A204.1 (cell line): ENCODE results near the gene TRPT1.
A peak's percentile ranks its signal among the peaks of the same experiment; 100 is the strongest.

Experiments used
- FAIRE-seq: peaks from 2 replicates; lab custom pipeline; 2012; peaks lifted over from hg19 to GRCh38; lab: Jason Lieb, UNC

Gene TRPT1

GRCh38 chr11:64207256-64208085, 18.5 kb downstream of the TRPT1 start:
- no peak for FAIRE-seq

DNA sequence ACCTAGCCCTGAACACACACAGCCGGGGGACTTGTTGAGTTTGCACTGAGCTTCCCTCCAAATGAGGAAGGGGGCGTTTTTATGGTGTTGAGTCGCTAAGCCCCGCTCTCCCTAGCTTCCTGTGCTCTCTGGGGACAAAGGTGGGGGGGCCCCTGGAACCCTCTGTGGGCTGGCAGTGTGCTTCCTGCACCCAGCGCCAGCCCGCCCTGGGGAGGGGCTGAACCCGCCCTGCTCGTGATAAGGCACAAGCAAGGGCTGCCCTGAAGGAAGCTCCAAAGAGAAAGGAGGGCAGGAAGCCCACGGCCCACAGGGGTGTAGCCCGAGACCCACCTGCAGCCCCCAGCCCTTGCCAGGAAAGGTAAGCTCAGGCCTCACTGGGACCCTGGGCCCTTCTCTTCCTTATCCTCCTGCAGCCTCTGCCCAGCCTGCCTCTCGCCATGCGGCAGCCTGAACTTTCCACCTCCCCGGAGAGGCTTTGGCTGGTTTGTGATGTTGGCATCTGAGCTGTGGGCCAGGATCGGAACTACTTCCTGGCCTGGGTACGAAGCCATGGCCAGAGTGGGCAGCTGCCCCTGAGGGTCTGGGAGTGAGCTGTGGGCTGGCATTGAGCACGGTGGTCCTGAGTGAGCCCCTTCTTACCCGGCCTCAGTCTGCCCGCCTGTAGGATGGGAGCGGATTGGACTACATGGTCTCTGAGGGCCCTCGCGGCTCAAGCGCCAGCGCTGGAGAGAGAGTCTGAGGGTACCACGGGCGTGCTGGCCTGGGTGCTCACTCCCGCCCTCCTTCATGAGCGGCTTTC, 19.3 kb downstream of the TRPT1 start, which contains the start of gene FERMT3:
Gene FERMT3, plus strand, starts transcription at position 265 of the 799 bp plus-strand sequence. CDS start 644 bp downstream, outside the sequence.
- FAIRE-seq = no peak

DNA sequence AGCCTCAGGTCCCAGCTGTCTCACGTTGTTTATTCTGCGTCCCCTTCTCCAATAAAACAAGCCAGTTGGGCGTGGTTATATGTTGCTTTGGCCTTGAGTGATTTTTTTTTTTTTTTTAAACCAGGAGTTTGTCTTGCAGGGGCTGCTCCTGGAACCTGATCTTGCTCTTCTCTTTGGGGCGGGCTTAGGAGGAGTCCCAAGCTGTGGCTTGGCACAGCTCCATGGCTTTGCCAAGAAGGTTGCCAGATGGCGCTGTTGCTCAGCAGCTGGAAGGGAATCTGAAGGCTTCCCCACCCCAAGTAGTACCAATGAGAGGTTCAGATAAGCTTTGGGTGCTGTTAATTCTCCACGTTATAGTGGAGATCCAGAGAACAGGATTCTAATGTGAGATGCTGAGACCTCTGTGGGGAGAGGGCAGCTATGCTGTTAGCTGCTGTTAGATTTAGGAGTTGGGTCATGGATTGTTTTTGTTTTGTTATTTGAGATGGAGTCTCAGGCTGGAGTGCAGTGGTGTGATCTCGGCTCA, 21.5 kb downstream of the TRPT1 start:
- no peak for FAIRE-seq

GRCh38 chr11:64204080-64204440, 21.9 kb downstream of the TRPT1 start:
- no peak for FAIRE-seq

DNA sequence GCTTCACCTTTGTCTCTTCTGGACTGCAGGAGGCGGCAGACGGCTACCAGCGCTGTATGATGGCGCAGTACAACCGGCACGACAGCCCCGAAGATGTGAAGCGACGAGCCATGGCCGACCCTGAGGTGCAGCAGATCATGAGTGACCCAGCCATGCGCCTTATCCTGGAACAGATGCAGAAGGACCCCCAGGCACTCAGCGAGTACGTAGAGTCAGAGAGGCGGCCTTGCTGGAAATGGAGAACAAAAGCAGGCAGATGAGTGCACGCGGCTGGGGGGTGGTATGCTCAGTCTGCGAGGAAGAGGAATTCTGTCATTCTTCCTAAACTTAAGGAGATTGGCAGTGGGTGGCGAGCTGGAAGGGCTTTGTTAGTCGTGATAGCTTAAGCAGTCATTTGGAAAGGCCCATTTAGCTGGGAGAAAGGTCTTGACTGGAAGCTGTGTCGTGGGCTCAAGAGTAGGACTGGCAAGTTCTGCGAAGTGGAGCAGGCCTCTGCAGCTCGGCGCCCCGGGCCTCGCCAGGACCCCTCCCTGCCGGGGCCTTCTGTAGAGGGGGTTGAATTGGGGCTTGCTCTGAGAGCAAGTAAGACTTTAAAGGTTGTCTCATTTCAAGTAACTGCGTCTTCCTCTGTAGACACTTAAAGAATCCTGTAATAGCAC, 22.4 kb downstream of the TRPT1 start:
- no peak for FAIRE-seq

- FAIRE-seq = no peak
Observed at GRCh38 chr11:64202992-64203391, 23.0 kb downstream of the TRPT1 start.

- no peak for FAIRE-seq
Observed at GRCh38 chr11:64201543-64201942, 24.4 kb downstream of the TRPT1 start.

DNA sequence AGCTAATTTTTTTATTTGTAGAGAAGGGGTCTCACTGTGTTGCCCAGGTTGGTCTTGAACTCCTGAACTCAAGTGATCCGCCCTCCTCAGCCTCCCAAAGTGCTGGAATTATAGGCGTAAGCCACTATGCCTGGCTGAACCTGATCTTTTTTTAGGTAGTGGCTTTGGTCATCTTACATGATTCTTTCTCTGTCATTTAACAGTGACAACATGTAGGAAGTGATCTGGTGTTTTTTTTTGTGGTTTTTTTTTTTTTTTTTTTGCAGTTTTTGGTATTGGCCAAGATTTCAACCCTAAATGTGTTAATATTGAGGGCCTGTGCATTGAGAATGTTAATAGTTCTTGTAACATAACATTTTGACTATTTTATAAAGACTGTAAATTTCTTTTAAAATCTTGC, 27.5 kb downstream of the TRPT1 start:
- no peak for FAIRE-seq

- FAIRE-seq = no peak
Observed at GRCh38 chr11:64196626-64197025, 29.4 kb downstream of the TRPT1 start.

GRCh38 chr11:64192434-64192833, 33.6 kb downstream of the TRPT1 start:
- FAIRE-seq = no peak

GRCh38 chr11:64186492-64187165, 39.4 kb downstream of the TRPT1 start:
- FAIRE-seq = no peak

DNA sequence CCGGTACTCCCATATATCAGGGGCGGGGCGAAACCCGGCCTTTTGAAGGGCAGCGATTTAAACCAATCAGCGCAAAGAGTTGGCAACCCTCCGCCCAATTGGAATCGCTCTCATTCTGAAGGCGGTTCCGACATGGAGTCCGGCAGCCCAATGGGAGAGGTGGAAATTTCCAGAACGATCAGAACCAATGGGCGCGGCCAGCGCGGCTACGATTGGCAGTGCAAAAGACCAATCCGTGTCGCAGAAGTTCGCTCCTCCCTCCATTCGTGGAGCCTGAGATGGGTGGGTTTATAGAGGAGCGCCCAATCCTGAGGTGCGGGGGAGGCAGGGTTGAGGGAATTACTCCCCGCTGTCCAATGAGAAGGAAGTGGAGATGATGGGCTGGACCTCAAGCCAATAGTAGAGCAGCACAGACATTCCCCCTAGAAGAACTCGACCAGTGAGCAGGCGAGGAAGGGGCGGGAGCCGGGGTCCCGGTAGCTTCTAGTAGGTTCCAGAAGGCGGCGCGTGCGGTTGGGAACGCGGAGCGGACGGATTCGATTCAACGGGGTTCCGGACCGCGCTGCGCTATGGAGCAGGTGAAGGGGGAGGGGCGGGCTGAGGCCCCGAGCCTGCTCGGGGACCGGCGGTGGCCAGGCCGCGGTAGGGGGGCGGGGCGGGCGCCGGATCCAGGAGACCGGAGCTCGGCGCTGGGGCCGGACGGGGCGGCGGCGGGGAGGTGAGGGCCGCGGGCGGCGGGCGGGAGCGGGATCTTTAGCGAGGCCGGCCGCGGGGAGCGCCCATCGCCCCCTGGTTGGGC, 40.1 kb downstream of the TRPT1 start, which contains the start of gene STIP1:
Gene STIP1, plus strand, starts transcription at position 479 of the 799 bp plus-strand sequence. Its CDS starts 91 bp downstream, at position 570.
- peak; percentile 98 for FAIRE-seq

DNA sequence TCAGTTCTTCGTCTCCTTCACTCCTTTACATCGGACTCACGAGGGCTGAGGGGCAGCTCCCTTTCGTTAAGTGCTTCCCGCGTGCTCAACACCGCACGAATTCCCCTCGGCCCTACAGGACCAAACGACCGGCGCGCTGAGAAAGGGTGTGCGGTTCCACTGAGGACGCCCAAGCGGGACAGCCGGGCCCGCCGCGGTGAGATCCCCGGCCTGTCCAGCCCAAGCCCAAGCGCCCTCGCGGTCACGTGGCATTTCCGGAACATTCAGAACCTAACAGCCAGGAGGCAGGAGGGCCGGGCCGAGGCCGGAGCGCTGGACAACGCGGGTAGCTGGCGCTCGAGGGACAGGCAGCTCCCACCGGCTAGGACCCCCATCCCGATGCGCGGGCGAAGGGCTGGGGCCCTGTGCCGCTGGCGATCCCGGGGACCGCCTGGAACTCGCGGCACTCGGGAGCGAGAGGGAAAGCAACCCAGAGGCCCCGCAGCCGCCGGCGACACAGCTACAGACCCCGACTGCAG, 40.8 kb downstream of the TRPT1 start:
- no peak for FAIRE-seq

GRCh38 chr11:64183890-64184289, 42.1 kb downstream of the TRPT1 start:
- no peak for FAIRE-seq

GRCh38 chr11:64181506-64182411, 44.2 kb downstream of the TRPT1 start:
- no peak for FAIRE-seq

GRCh38 chr11:64180891-64181290, 45.1 kb downstream of the TRPT1 start:
- no peak for FAIRE-seq

DNA sequence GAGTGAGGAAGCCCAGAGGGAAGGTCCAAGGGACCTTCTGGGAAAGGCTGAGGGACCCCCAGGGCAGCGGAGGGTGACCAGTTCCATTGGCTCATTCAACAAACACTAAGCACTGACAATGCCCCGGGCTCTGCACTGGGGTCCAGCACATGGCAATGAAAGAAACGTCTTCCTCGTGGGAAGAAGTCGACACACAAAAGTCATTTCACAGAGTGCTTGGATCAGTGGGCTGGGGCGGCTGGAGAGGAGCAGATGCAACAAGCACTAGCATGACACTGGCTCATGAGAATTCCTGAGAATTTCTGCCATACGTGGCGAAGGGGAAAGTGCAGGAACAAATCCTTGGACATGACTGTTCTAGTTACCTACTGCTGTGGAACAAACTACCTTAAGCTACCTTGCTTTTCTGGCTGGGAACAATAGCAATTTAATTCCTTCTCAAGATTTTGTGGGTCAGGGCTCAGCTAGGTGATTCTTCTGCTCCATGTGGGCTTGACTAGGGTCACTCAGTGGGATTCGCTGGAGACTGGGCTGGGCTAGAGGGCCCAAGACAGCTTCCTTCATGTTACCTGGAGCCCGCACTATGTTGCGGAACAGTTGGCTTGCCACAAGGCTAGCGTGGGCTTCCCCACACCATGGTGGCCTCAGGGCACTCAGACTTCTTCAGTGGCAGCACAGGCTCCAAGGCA, 46.9 kb downstream of the TRPT1 start:
- FAIRE-seq = no peak

- FAIRE-seq = no peak
Observed at GRCh38 chr11:64178203-64178602, 47.8 kb downstream of the TRPT1 start.

GRCh38 chr11:64176751-64177150, 49.2 kb downstream of the TRPT1 start:
- FAIRE-seq = no peak
